Stimulated activated effector memory CD8-positive, alpha-beta T cell treated with anti-CD3 and anti-CD28 coated beads, Interleukin-12 subunit alpha, Interleukin-12 subunit beta, amount 100 ng/mL, for 72 hours (primary cell): ENCODE measurements around the gene WFIKKN1.

ENCODE experiments used
- ATAC-seq: fragments of 150-1000 bp; cut with Tn5 transposase; 2 replicates; pipeline ENCODE4 v1.10.0; 2021
- DNase-seq, 2 donors: peaks; one replicate each; pipeline ENCODE4 v3.0.0; 2021 to 2022; ENCODE audit warnings: low spot score in 2 of 2
- H3K27ac Mint-ChIP-seq: one replicate; pipeline ENCODE4 v1.8.0; 2022; ENCODE audit warnings: mild to moderate bottlenecking, mixed read lengths
- H3K36me3 Mint-ChIP-seq: one replicate; pipeline ENCODE4 v1.8.0; 2022; ENCODE audit warnings: mild to moderate bottlenecking, mixed read lengths
- H3K4me1 Mint-ChIP-seq: one replicate; pipeline ENCODE4 v1.8.0; 2022; ENCODE audit warnings: mixed read lengths
- H3K4me3 Mint-ChIP-seq: one replicate; pipeline ENCODE4 v1.8.0; 2022; ENCODE audit warnings: mild to moderate bottlenecking, mixed read lengths
- H3K9me3 Mint-ChIP-seq: one replicate; pipeline ENCODE4 v1.8.0; 2022; ENCODE audit warnings: mixed read lengths

Gene WFIKKN1

GRCh38 chr16:647173-647902 lies 16.6 kb downstream of the WFIKKN1 start:
- H3K4me1 Mint-ChIP-seq: peaks cover 37% of the 10 kb centered on the region
- no peak for ATAC-seq

GRCh38 chr16:648071-648780 lies 17.4 kb downstream of the WFIKKN1 start:
- peaks cover 26% of the 10 kb centered on the region for H3K36me3 Mint-ChIP-seq
- DNase-seq: peak in 1 of 2 donors; percentile 67

More at GRCh38 chr16:647173-647902, 16.6 kb downstream of the WFIKKN1 start:
- DNase-seq: no peak
- Mint-ChIP-seq H3K9me3 (no peaks in the 10 kb centered on the region), H3K36me3 (peaks cover 26% of the 10 kb centered on the region), H3K27ac (peak overlapping the region; percentile 74), H3K4me3 (peak overlapping the region; percentile 75)

GRCh38 chr16:648781-649589 lies 18.2 kb downstream of the WFIKKN1 start, which contains the start of gene WDR90:
TSS of gene WDR90 (plus strand) at chr16:649365. CDS start at chr16:649417, 52 bp downstream.
- peak within 1 kb of the TSS; percentile 75 for H3K4me3 Mint-ChIP-seq
- no peaks in the 10 kb centered on the region for H3K9me3 Mint-ChIP-seq
- peak; percentile 85 to 96 for DNase-seq
- ATAC-seq: peak; percentile 93
- peak within 1 kb of the TSS; percentile 74 for H3K27ac Mint-ChIP-seq
- H3K36me3 Mint-ChIP-seq: peaks cover 19% of the 10 kb centered on the region
- peaks cover 30% of the 10 kb centered on the region for H3K4me1 Mint-ChIP-seq

More at GRCh38 chr16:648071-648780, 17.4 kb downstream of the WFIKKN1 start:
- peaks cover 37% of the 10 kb centered on the region for H3K4me1 Mint-ChIP-seq
- H3K4me3 Mint-ChIP-seq: peak overlapping the region; percentile 75
- H3K27ac Mint-ChIP-seq: peak overlapping the region; percentile 74
- ATAC-seq: peak; percentile 25
- no peaks in the 10 kb centered on the region for H3K9me3 Mint-ChIP-seq

- Mint-ChIP-seq H3K27ac (peak overlapping the region; percentile 63), H3K4me1 (peaks cover 24% of the 10 kb centered on the region), H3K36me3 (peaks cover 13% of the 10 kb centered on the region), H3K9me3 (no peaks in the 10 kb centered on the region), H3K4me3 (peak overlapping the region; percentile 75)
- no peak for DNase-seq
- peak; percentile 37 for ATAC-seq
These were observed 18.8 kb downstream of the WFIKKN1 start for GRCh38 chr16:649631-650030.

- no peak overlapping the region for H3K27ac Mint-ChIP-seq
- no peak overlapping the region for H3K4me3 Mint-ChIP-seq
- H3K36me3 Mint-ChIP-seq: peaks cover 10% of the 10 kb centered on the region
- DNase-seq: no peak
- H3K9me3 Mint-ChIP-seq: no peaks in the 10 kb centered on the region
- ATAC-seq: no peak
- H3K4me1 Mint-ChIP-seq: peaks cover 16% of the 10 kb centered on the region
These were observed 21.1 kb downstream of the WFIKKN1 start for GRCh38 chr16:651844-652243.

GRCh38 chr16:652454-653305 lies 21.9 kb downstream of the WFIKKN1 start:
- Mint-ChIP-seq H3K36me3 (peaks cover 10% of the 10 kb centered on the region), H3K4me1 (peaks cover 16% of the 10 kb centered on the region), H3K4me3 (no peak overlapping the region), H3K27ac (no peak overlapping the region), H3K9me3 (no peaks in the 10 kb centered on the region)
- no peak for ATAC-seq
- DNase-seq: no peak

- no peak overlapping the region for H3K27ac Mint-ChIP-seq
- ATAC-seq: no peak
These were observed 23.2 kb downstream of the WFIKKN1 start for GRCh38 chr16:654034-654433.

GRCh38 chr16:657487-657886 lies 26.7 kb downstream of the WFIKKN1 start:
- ATAC-seq (no peak), DNase-seq (no peak)
- Mint-ChIP-seq H3K4me1 (peaks cover 9% of the 10 kb centered on the region), H3K9me3 (no peaks in the 10 kb centered on the region), H3K36me3 (no peaks in the 10 kb centered on the region), H3K4me3 (no peak overlapping the region), H3K27ac (no peak overlapping the region)

More at GRCh38 chr16:654034-654433, 23.2 kb downstream of the WFIKKN1 start:
- no peak for DNase-seq
- Mint-ChIP-seq H3K9me3 (no peaks in the 10 kb centered on the region), H3K36me3 (peaks cover 10% of the 10 kb centered on the region), H3K4me1 (peaks cover 6% of the 10 kb centered on the region), H3K4me3 (no peak overlapping the region)

GRCh38 chr16:658679-659571 lies 28.1 kb downstream of the WFIKKN1 start:
- Mint-ChIP-seq H3K36me3 (peaks cover 9% of the 10 kb centered on the region), H3K27ac (no peak overlapping the region), H3K9me3 (no peaks in the 10 kb centered on the region), H3K4me3 (no peak overlapping the region), H3K4me1 (peaks cover 9% of the 10 kb centered on the region)
- ATAC-seq (no peak), DNase-seq (no peak)

GRCh38 chr16:659618-660017 lies 28.8 kb downstream of the WFIKKN1 start:
- DNase-seq: no peak
- no peak for ATAC-seq
- Mint-ChIP-seq H3K4me1 (peaks cover 9% of the 10 kb centered on the region), H3K36me3 (peaks cover 9% of the 10 kb centered on the region), H3K4me3 (no peak overlapping the region), H3K27ac (no peak overlapping the region), H3K9me3 (no peaks in the 10 kb centered on the region)

- H3K36me3 Mint-ChIP-seq: peaks cover 9% of the 10 kb centered on the region
- no peak for ATAC-seq
These were observed 29.3 kb downstream of the WFIKKN1 start for GRCh38 chr16:660132-660458.

GRCh38 chr16:660459-661183 lies 29.8 kb downstream of the WFIKKN1 start:
- Mint-ChIP-seq H3K4me1 (peaks cover 9% of the 10 kb centered on the region), H3K27ac (no peak overlapping the region), H3K4me3 (no peak overlapping the region), H3K9me3 (no peaks in the 10 kb centered on the region), H3K36me3 (peaks cover 9% of the 10 kb centered on the region)
- peak; percentile 57 for ATAC-seq
- DNase-seq: peak in 1 of 2 donors; percentile 74

More at GRCh38 chr16:660132-660458, 29.3 kb downstream of the WFIKKN1 start:
- Mint-ChIP-seq H3K4me3 (no peak overlapping the region), H3K9me3 (no peaks in the 10 kb centered on the region), H3K27ac (no peak overlapping the region), H3K4me1 (peaks cover 9% of the 10 kb centered on the region)
- DNase-seq: no peak

GRCh38 chr16:661184-661821 lies 30.5 kb downstream of the WFIKKN1 start:
- DNase-seq: no peak
- peaks cover 9% of the 10 kb centered on the region for H3K4me1 Mint-ChIP-seq
- no peak overlapping the region for H3K27ac Mint-ChIP-seq
- no peak for ATAC-seq
- H3K36me3 Mint-ChIP-seq: peaks cover 9% of the 10 kb centered on the region
- H3K9me3 Mint-ChIP-seq: no peaks in the 10 kb centered on the region
- H3K4me3 Mint-ChIP-seq: no peak overlapping the region
